GM13977 (cell line): ENCODE results near the gene PSMD7.

Experiments
- DNase-seq: peaks from one replicate; pipeline ENCODE4 v3.0.0; 2012; ENCODE audit warnings: low spot score
- in situ Hi-C: fragments of 300-500 bp; cut with MboI; formaldehyde crosslinking; loops from one replicate; pipeline ENCODE4 v1.12.0; 2022; ENCODE audit warnings: low sequenced_read_pairs, low pct_unique_long_range_greater_than_20kb, mixed read lengths, inconsistent platforms; ENCODE audit not compliant: unreplicated experiment
- TF ChIP-seq, protein P1 (sequence below): IDR thresholded peaks from 2 replicates; pipeline ENCODE4 v1.5.1; 2012; ENCODE audit warnings: mild to moderate bottlenecking, control low read depth; ENCODE audit not compliant: insufficient read depth; ENCODE audit errors: extremely low read depth, missing control alignments

The PSMD7 gene

DNA sequence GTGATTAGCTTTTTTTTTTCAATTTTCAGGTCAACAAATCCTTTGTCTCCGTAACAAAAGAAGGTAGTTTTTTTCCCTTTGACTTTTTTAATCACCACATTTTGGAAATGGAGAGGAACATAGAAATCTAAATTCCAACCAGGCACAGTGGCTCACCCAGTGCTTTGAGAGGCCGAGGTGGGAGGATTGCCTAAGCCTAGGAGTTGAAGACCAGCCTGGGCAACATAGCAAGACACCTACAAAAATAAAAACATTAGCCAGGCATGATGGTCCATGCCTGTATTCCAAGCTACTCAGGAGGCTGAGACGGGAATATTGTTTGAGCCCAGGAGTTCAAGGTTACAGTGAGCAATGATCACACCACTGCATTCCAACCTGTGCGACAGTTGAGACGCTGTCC lies 5.7 kb downstream of the PSMD7 start:
- no peak for DNase-seq
- TF ChIP-seq, protein P1, sequence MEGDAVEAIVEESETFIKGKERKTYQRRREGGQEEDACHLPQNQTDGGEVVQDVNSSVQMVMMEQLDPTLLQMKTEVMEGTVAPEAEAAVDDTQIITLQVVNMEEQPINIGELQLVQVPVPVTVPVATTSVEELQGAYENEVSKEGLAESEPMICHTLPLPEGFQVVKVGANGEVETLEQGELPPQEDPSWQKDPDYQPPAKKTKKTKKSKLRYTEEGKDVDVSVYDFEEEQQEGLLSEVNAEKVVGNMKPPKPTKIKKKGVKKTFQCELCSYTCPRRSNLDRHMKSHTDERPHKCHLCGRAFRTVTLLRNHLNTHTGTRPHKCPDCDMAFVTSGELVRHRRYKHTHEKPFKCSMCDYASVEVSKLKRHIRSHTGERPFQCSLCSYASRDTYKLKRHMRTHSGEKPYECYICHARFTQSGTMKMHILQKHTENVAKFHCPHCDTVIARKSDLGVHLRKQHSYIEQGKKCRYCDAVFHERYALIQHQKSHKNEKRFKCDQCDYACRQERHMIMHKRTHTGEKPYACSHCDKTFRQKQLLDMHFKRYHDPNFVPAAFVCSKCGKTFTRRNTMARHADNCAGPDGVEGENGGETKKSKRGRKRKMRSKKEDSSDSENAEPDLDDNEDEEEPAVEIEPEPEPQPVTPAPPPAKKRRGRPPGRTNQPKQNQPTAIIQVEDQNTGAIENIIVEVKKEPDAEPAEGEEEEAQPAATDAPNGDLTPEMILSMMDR = no peak
- in situ Hi-C loops = loop anchor here (25.0 kb wide), 1 partner anchor 335 kb away; no protein-coding TSS in a partner anchor

DNA sequence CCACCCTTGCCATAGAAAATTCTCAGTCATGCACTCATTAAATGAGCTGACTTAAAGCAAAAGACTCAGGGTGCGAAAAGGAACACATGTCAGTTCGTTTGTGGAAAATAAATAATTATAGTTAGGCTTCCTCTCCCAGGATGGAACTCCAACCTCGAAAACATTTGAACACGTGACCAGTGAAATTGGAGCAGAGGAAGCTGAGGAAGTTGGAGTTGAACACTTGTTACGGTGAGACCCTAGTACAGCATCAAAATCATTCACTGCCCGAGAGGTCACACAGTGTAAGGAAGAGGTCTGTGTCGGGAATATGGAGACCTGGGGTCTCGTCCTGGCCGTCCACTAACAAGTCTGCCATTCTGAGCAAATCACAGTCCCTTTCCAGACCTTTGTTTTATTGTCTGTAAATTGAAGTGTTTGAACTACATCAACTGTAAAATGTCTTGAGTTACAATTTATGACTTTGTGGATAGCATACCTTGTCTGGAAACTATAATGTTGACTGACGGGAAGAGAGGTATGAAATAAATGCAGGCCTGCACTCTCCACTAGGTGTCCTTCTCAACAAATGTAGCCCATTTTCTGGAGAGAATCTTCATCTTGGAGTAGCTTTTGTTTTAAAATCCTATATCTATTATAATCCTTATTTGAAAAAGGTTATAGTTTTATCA lies 7.7 kb downstream of the PSMD7 start:
- in situ Hi-C loops = loop anchor here (25.0 kb wide), 1 partner anchor 333 kb away; no protein-coding TSS in a partner anchor
- TF ChIP-seq, protein P1 = peak; percentile 38

DNA sequence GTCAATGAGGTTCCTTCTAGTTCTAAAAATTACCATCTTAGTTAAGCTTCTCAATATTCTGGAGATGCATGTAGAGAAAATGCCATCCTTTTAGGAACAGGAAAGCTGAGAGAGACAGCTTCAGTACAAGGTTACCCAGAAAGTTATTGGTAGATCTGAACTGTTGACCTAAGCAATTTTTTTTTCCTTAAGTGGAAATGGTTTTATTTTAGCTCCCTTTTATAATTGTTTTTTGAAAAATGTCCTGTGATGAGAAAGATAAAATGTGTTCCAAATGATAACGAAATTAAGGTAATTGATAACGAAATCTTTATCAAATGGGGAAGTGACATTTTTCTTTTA lies 8.2 kb downstream of the PSMD7 start:
- no peak for DNase-seq
- in situ Hi-C loops = loop anchor here (25.0 kb wide), 1 partner anchor 332 kb away; no protein-coding TSS in a partner anchor
- TF ChIP-seq, protein P1 = no peak

More for the DNA sequence above, 7.7 kb downstream of the PSMD7 start:
- no peak for DNase-seq

DNA sequence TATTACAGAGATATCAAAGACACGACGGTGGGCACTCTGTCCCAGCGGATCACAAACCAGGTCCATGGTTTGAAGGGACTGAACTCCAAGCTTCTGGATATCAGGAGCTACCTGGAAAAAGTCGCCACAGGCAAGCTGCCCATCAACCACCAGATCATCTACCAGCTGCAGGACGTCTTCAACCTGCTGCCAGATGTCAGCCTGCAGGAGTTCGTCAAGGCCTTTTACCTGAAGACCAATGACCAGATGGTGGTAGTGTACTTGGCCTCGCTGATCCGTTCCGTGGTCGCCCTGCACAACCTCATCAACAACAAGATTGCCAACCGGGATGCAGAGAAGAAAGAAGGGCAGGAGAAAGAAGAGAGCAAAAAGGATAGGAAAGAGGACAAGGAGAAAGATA lies 8.7 kb downstream of the PSMD7 start:
- in situ Hi-C loops = loop anchor here (25.0 kb wide), 1 partner anchor 332 kb away; no protein-coding TSS in a partner anchor

DNA sequence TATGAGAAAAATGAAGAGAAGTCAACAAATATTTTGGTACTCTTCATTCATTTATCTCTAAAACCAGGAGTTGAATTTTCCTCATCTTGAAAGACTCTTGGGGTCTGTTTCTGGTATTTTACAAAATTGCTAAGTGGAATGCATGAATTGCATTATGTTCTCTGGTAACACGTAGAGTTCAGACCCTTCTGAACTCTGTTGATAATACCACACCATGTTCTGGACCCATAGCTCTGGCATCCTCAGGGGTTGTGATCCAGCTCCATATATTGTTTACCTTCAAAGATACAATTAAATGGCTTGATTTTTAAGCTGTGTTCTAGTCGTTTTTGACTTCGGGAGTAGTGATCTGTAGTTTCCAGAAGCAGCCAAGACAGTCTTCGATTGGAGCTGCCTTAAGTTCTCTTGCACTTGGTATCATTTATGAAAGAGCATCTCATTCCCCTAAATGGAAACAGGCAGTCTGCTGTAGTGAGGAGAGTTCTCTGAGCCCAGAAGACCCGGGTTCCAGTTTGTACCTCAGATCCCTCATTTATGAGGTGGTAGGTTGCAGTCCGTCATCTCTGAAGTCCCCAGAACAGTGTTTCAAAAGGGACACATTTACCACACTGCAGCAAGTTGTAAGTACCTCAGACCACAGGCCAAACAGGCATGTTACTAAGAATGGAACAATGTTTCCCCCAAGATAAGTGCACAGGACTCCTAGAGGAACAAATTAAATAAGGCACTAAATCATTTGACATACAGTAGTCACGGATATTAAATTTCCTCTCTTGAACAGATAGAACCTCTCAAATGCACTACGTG lies 9.6 kb downstream of the PSMD7 start:
- no peak for DNase-seq
- TF ChIP-seq, protein P1 = no peak
- in situ Hi-C loops = loop anchor here (25.0 kb wide), 1 partner anchor 331 kb away; no protein-coding TSS in a partner anchor

More for the DNA sequence above, 8.7 kb downstream of the PSMD7 start:
- TF ChIP-seq, protein P1 = no peak
- no peak for DNase-seq

DNA sequence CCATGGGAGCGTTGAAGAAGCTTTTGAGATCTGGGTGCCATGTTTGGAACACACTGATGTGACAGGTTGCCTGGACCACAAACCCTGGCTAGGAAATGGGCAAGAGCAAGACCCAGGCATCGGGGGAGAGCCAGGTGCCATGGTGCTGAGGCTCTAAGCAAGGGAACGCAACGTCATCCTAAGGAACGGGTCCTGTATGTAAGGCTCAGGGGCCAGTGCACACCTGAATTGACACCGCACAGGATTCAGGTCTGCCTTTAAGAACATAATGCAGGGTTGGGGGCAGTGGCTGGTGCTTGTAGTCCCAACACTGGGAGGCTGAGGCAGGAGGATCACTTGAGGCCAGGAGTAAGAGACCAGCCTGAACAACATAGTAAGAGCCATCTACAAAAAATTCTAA lies 10.8 kb downstream of the PSMD7 start:
- in situ Hi-C loops = loop anchor here (25.0 kb wide), 1 partner anchor 330 kb away; no protein-coding TSS in a partner anchor
- DNase-seq = no peak
- TF ChIP-seq, protein P1 = no peak
